GM12878 (cell line): ENCODE results near the gene ADAM33. TPM values are rescaled to one million over a fixed set of nuclear protein-coding genes. Genes with fewer than 3 reads are reported as not detected.

Source experiments
- CEBPB ChIP-seq, 2 experiments: fragments of 150-350 bp in 1 of 2; IDR thresholded peaks; 2 replicates each; pipeline ENCODE4 v1.6.1; 2012 to 2014; ENCODE audit warnings: low read depth in 2 of 2, low read length in 2 of 2, borderline replicate concordance in 1 of 2, inconsistent platforms in 1 of 2
- POLR2AphosphoS5 ChIP-seq: IDR thresholded peaks from 2 replicates; pipeline ENCODE4 v1.6.1; 2011; ENCODE audit warnings: mild to moderate bottlenecking, low read length, inconsistent platforms
- PRDM15 ChIP-seq: fragments of 450-650 bp; formaldehyde crosslinking; IDR thresholded peaks from 2 replicates; pipeline ENCODE4 v1.4.0; 2020; ENCODE audit warnings: mild to moderate bottlenecking, moderate library complexity
- SMAD1 ChIP-seq: fragments of 450-650 bp; IDR thresholded peaks from 2 replicates; pipeline ENCODE4 v1.6.1; 2018; ENCODE audit warnings: mild to moderate bottlenecking, low read depth; ENCODE audit not compliant: partially characterized antibody
- polyA plus RNA-seq, 11 experiments: library from polyadenylated mRNA; depleted of rRNA in 4 of 11; unstranded in 6 of 11; stranded (reverse) in 5 of 11; fragments of >200 nt; fragmentation: Nextera tagmentation in 4 of 11; fragmentation: Illumina TruSeq in 1 of 11; extraction: Ambion mirVana in 4 of 11; extraction: Trizol in 1 of 11; gene quantifications; 1 replicate in 1 of 11; 2 replicates in 10 of 11; pipeline versions ENCODE4 v1.2.1 to v1.2.3, GENCODE V29; 2011 to 2016; ENCODE audit warnings: inconsistent platforms in 2 of 11, missing spikeins in 2 of 11, low read depth in 1 of 11
- total RNA-seq, 4 experiments: library from RNA; depleted of rRNA in 3 of 4; stranded (reverse); fragments of >200 nt in 3 of 4; fragmentation: Illumina TruSeq in 1 of 4; extraction: Trizol in 1 of 4; gene quantifications; 2 replicates each; pipeline versions ENCODE4 v1.2.1 to v1.2.3, GENCODE V29; 2013 to 2021
- TF ChIP-seq, protein P1 (sequence below): fragments of 450-650 bp; IDR thresholded peaks from 2 replicates; pipeline ENCODE4 v1.6.1; 2017; ENCODE audit warnings: antibody characterized with exemption, mild to moderate bottlenecking, moderate library complexity

ADAM33 gene
- total and polyA plus RNA-seq, 10 of the 15 experiments (the other 5 are each of a cell fraction or from before 2014, with no cell fraction given), result not detected

DNA sequence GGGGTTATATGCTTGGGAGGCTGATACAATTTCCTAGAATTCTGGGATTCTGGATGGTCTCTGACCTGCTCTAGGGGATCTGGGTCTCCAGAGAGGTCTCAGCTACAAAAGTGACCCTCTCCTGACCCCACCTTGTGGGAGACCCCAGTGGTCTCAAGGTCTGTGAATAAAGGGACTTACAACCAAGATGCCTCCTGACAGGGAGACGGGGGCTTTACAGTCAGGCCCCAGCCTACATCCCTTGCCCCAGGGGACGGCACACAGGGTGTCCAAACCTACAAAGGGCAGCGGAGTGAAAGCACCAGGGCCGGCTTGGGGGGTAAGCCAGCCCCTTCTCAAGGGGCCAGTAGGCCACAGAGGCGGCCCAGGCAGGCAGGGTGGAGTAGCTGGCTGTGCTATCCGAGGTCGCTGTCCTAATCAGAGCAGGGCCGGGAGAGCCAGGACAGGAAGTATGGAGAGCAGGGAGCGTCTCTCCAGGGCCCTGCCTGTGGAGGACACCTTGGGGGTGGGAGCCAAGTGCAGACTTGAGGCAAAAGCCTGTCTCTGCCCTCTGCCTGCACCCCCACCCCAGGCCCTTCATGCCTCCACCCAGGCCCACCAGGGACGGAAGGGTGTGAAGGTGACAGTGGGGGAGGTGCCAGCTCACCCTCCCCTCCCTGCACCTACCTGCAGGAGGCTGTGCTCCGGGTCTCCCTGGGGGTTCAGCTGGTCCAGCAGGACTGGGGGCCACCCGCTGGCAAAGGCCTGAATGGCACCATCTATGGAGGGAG, 22.1 kb downstream of the ADAM33 start (continued):
- TF ChIP-seq PRDM15, result no peak
- no peak for TF ChIP-seq SMAD1
- TF ChIP-seq POLR2AphosphoS5, result no peak
- TF ChIP-seq, protein P1, sequence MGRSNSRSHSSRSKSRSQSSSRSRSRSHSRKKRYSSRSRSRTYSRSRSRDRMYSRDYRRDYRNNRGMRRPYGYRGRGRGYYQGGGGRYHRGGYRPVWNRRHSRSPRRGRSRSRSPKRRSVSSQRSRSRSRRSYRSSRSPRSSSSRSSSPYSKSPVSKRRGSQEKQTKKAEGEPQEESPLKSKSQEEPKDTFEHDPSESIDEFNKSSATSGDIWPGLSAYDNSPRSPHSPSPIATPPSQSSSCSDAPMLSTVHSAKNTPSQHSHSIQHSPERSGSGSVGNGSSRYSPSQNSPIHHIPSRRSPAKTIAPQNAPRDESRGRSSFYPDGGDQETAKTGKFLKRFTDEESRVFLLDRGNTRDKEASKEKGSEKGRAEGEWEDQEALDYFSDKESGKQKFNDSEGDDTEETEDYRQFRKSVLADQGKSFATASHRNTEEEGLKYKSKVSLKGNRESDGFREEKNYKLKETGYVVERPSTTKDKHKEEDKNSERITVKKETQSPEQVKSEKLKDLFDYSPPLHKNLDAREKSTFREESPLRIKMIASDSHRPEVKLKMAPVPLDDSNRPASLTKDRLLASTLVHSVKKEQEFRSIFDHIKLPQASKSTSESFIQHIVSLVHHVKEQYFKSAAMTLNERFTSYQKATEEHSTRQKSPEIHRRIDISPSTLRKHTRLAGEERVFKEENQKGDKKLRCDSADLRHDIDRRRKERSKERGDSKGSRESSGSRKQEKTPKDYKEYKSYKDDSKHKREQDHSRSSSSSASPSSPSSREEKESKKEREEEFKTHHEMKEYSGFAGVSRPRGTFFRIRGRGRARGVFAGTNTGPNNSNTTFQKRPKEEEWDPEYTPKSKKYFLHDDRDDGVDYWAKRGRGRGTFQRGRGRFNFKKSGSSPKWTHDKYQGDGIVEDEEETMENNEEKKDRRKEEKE, result no peak
- no peak for TF ChIP-seq CEBPB (IDR thresholded peaks at IDR 0.05; ENCODE audit: borderline replicate concordance in 1 of 2, low read depth in 2 of 2, low read length in 2 of 2)
